ENCODE data around the gene CAV3. TPM values are rescaled to one million over a fixed set of nuclear protein-coding genes. Genes with fewer than 3 reads are reported as not detected.

Gene CAV3
- total RNA-seq, 1 experiment from 2014 or later, result not detected

GRCh38 chr3:8741581-8742261, 8.1 kb downstream of the CAV3 start:
- DNase-seq (peak; percentile 98), ATAC-seq (peak; percentile 76)
- CTCF ChIA-PET, result interaction anchor here (0.6 to 2.3 kb wide), 5 partner anchors 15 to 78 kb away, joined by 3 to 14 read pairs (median 4); partner anchors contain the start of gene OXTR
- Histone ChIP-seq H3K36me3 (ENCODE audit: low read depth, low read length) (no peaks in the 10 kb centered on the region), H3K79me2 (ENCODE audit: low read length) (no peaks in the 10 kb centered on the region), H4K20me1 (ENCODE audit: low read length) (no peaks in the 10 kb centered on the region), H3K27ac (ENCODE audit: low read length) (peak overlapping the region; percentile 91), H3K9me3 (ENCODE audit: low read length) (no peaks in the 10 kb centered on the region), H3K4me2 (ENCODE audit: low read length) (peak overlapping the region; percentile 73), H3K4me1 (ENCODE audit: insufficient read depth, low read length) (peaks cover 51% of the 10 kb centered on the region), H3K9me2 (replicated peaks; ENCODE audit: low read length) (no peaks in the 10 kb centered on the region), H3K9ac (ENCODE audit: low read length) (peak overlapping the region; percentile 58), H3K27me3 (ENCODE audit: low read length) (no peaks in the 10 kb centered on the region), H3F3A (ENCODE audit: low read length, unreplicated experiment) (no peaks in the 10 kb centered on the region), H3K4me3 (ENCODE audit: low read length) (peak overlapping the region; percentile 45), H2AFZ (ENCODE audit: low read length) (peak overlapping the region; percentile 58)
- BruUV-seq (replicated peaks), result no TSS peak
- POLR2A ChIA-PET (ENCODE audit: unreplicated experiment), result interaction anchor here (0.7 kb wide), 1 partner anchor 32 kb away, joined by 5 read pairs; no protein-coding TSS in a partner anchor
- TF ChIP-seq EZH2 (IDR thresholded peaks at IDR 0.05; ENCODE audit: low read length, unreplicated experiment), result no peak
- TF ChIP-seq CTCF (conservative IDR thresholded peaks at IDR 0.05; ENCODE audit: low read depth, low read length), result no peak
- TF ChIP-seq EZH2phosphoT487 (IDR thresholded peaks at IDR 0.05; ENCODE audit: borderline replicate concordance, low read length), result no peak
- intact Hi-C loops (cut with micrococcal nuclease), result loop anchor here (1.0 to 2.0 kb wide), 4 partner anchors 26 to 297 kb away; no protein-coding TSS in a partner anchor

GRCh38 chr3:8743021-8743601, 9.5 kb downstream of the CAV3 start:
- POLR2A ChIA-PET (ENCODE audit: unreplicated experiment), result no interaction called here
- no peaks in the 10 kb centered on the region for H3F3A ChIP-seq (ENCODE audit: low read length, unreplicated experiment)
- intact Hi-C loops (cut with micrococcal nuclease), result no loop called here
- no peak overlapping the region for H2AFZ ChIP-seq (ENCODE audit: low read length)
- no peaks in the 10 kb centered on the region for H4K20me1 ChIP-seq (ENCODE audit: low read length)
- H3K4me3 ChIP-seq (ENCODE audit: low read length), result no peak overlapping the region
- H3K79me2 ChIP-seq (ENCODE audit: low read length), result no peaks in the 10 kb centered on the region
- peak overlapping the region; percentile 5; the same call in 1 of the 2 replicates for H3K4me2 ChIP-seq (ENCODE audit: low read length)
- H3K27ac ChIP-seq (ENCODE audit: low read length), result 0 out of 2 replicates have a peak overlapping the region, but pooled peaks have one; percentile 91
- no peaks in the 10 kb centered on the region for H3K9me2 ChIP-seq (replicated peaks; ENCODE audit: low read length)
- H3K27me3 ChIP-seq (ENCODE audit: low read length), result no peaks in the 10 kb centered on the region
- H3K9me3 ChIP-seq (ENCODE audit: low read length), result no peaks in the 10 kb centered on the region
- DNase-seq (peak; percentile 39), ATAC-seq (no peak)
- CTCF ChIA-PET, result no interaction called here
- H3K4me1 ChIP-seq (ENCODE audit: insufficient read depth, low read length), result peaks cover 51% of the 10 kb centered on the region
- TF ChIP-seq CTCF (conservative IDR thresholded peaks at IDR 0.05; ENCODE audit: low read depth, low read length) (no peak), EZH2phosphoT487 (IDR thresholded peaks at IDR 0.05; ENCODE audit: borderline replicate concordance, low read length) (no peak), EZH2 (IDR thresholded peaks at IDR 0.05; ENCODE audit: low read length, unreplicated experiment) (no peak)
- no peaks in the 10 kb centered on the region for H3K36me3 ChIP-seq (ENCODE audit: low read depth, low read length)
- no TSS peak for BruUV-seq (replicated peaks)
- no peak overlapping the region for H3K9ac ChIP-seq (ENCODE audit: low read length)

GRCh38 chr3:8743911-8744310, 10.3 kb downstream of the CAV3 start:
- no peaks in the 10 kb centered on the region for H3K79me2 ChIP-seq (ENCODE audit: low read length)
- H3K9ac ChIP-seq (ENCODE audit: low read length), result no peak overlapping the region
- no TSS peak for BruUV-seq (replicated peaks)
- no peak overlapping the region for H3K4me2 ChIP-seq (ENCODE audit: low read length)
- no peak overlapping the region for H3K27ac ChIP-seq (ENCODE audit: low read length)
- no peaks in the 10 kb centered on the region for H4K20me1 ChIP-seq (ENCODE audit: low read length)
- intact Hi-C loops (cut with micrococcal nuclease), result no loop called here
- no peaks in the 10 kb centered on the region for H3K9me2 ChIP-seq (replicated peaks; ENCODE audit: low read length)
- no peaks in the 10 kb centered on the region for H3K27me3 ChIP-seq (ENCODE audit: low read length)
- no peaks in the 10 kb centered on the region for H3F3A ChIP-seq (ENCODE audit: low read length, unreplicated experiment)
- DNase-seq, result no peak
- ChIA-PET POLR2A (ENCODE audit: unreplicated experiment) (no interaction called here), CTCF (no interaction called here)
- H3K4me3 ChIP-seq (ENCODE audit: low read length), result no peak overlapping the region
- ATAC-seq, result no peak
- no peaks in the 10 kb centered on the region for H3K9me3 ChIP-seq (ENCODE audit: low read length)
- H3K4me1 ChIP-seq (ENCODE audit: insufficient read depth, low read length), result peaks cover 48% of the 10 kb centered on the region
- TF ChIP-seq EZH2phosphoT487 (IDR thresholded peaks at IDR 0.05; ENCODE audit: borderline replicate concordance, low read length) (no peak), CTCF (conservative IDR thresholded peaks at IDR 0.05; ENCODE audit: low read depth, low read length) (no peak)
- no peaks in the 10 kb centered on the region for H3K36me3 ChIP-seq (ENCODE audit: low read depth, low read length)
- H2AFZ ChIP-seq (ENCODE audit: low read length), result no peak overlapping the region
